Body of pancreas (tissue), 4 donors: ENCODE measurements around the gene SLC18A3. TPM values are rescaled to one million over a fixed set of nuclear protein-coding genes. Genes with fewer than 3 reads are reported as not detected.

Experiments used
- ATAC-seq: fragments of 150-250 bp; one replicate; pipeline ENCODE4 v1.9.1; 2016
- DNase-seq, 4 donors: peaks; one replicate each; pipeline ENCODE4 v3.0.0-alpha.2; 2019
- H3K27ac ChIP-seq, 4 donors: fragments of 200-600 bp; sonication (generic); 1 replicate in 3 of 4; 2 replicates in 1 of 4; pipeline versions ENCODE4 v1.5.1 to v1.6.1; 2016 to 2019; ENCODE audit warnings: mild to moderate bottlenecking in 1 of 4, mixed read lengths in 1 of 4, moderate library complexity in 1 of 4
- H3K27me3 ChIP-seq, 2 donors: fragments of 200-600 bp; sonication (generic); one replicate each; pipeline ENCODE4 v1.6.0; 2016; ENCODE audit warnings: mild to moderate bottlenecking in 1 of 2
- H3K36me3 ChIP-seq, 2 donors: fragments of 200-600 bp; sonication (generic); replicated peaks in 1 of 2; 2 replicates each; pipeline ENCODE4 v1.5.1; 2016; ENCODE audit warnings: low read depth in 2 of 2; ENCODE audit not compliant: insufficient read depth in 1 of 2
- H3K4me1 ChIP-seq: fragments of 200-600 bp; sonication (generic); one replicate; pipeline ENCODE4 v1.6.0; 2016
- H3K4me3 ChIP-seq, 2 donors: fragments of 200-600 bp; sonication (generic); 1 replicate in 1 of 2; 2 replicates in 1 of 2; pipeline ENCODE4 v1.5.1; 2016 to 2019
- H3K9me3 ChIP-seq, 3 donors: fragments of 200-600 bp; sonication (generic); 1 replicate in 2 of 3; 2 replicates in 1 of 3; pipeline ENCODE4 v1.5.1; 2016
- CTCF ChIP-seq, 7 experiments: fragments of 450-650 bp in 4 of 7; fragments of 200-600 bp in 3 of 7; sonication (generic) in 3 of 7; IDR thresholded peaks; one replicate each; pipeline ENCODE4 v1.5.1; 2016 to 2019; ENCODE audit warnings: antibody characterized with exemption in 7 of 7
- POLR2A ChIP-seq, 3 donors: fragments of 450-650 bp; IDR thresholded peaks; one replicate each; pipeline ENCODE4 v1.6.1; 2016; ENCODE audit warnings: antibody characterized with exemption in 3 of 3, mild to moderate bottlenecking in 2 of 3
- WGBS, 2 donors: methylation state at CpG; one replicate each; pipeline ENCODE4 v1.1.5; 2017; 5-methylcytosine and 5-hydroxymethylcytosine counted together
- intact Hi-C: fragments of 100-400 bp; cut with DNase I; formaldehyde crosslinking; loops from one replicate; pipeline ENCODE4 v1.15.1; 2023
- total RNA-seq, 2 donors: library from RNA; depleted of rRNA; stranded (reverse); fragments of >200 nt; gene quantifications; one replicate each; pipeline ENCODE4 v1.1.0, GENCODE V29; 2016

Gene SLC18A3
- not detected for total RNA-seq

- WGBS, 2 donors, result 0 to 1% methylated on average over 6 to 43 of the region's 43 CpGs
- Histone ChIP-seq H3K9me3 (no peaks in the 10 kb centered on the region), H3K27ac (no peak within 1 kb of the TSS), H3K36me3 (no peaks in the 10 kb centered on the region), H3K27me3 (peaks cover 0 to 48% of the 10 kb centered on the region in 2 donors), H3K4me3 (no peak within 1 kb of the TSS), H3K4me1 (peaks cover 37% of the 10 kb centered on the region)
- intact Hi-C loops, result no loop called here
- TF ChIP-seq POLR2A (IDR thresholded peaks at IDR 0.05), result no peak
- no peak for TF ChIP-seq CTCF (IDR thresholded peaks at IDR 0.05)
- DNase-seq, result no peak
- no peak for ATAC-seq
These were observed at the start of gene SLC18A3 for GRCh38 chr10:49610114-49610457. TSS of gene SLC18A3 (plus strand) at chr10:49610310. CDS start at chr10:49610741, 431 bp downstream.

GRCh38 chr10:49560526-49560925, 49.6 kb upstream of the SLC18A3 start:
- DNase-seq, result no peak
- TF ChIP-seq POLR2A (IDR thresholded peaks at IDR 0.05) (no peak), CTCF (IDR thresholded peaks at IDR 0.05) (no peak)
- no peak for ATAC-seq
- no peaks in the 10 kb centered on the region for H3K27me3 ChIP-seq
- no peaks in the 10 kb centered on the region for H3K9me3 ChIP-seq
- no peaks in the 10 kb centered on the region for H3K4me1 ChIP-seq
- WGBS, 2 donors, result 43 to 58% methylated on average over 2 of the region's 2 CpGs
- no peaks in the 10 kb centered on the region for H3K36me3 ChIP-seq
- intact Hi-C loops, result no loop called here
- H3K27ac ChIP-seq, result no peak overlapping the region
- no peak overlapping the region for H3K4me3 ChIP-seq

- 81 to 89% methylated on average over 1 of the region's 1 CpG for WGBS, 2 donors
- Histone ChIP-seq H3K27ac (no peak overlapping the region), H3K36me3 (no peaks in the 10 kb centered on the region), H3K9me3 (no peaks in the 10 kb centered on the region), H3K4me3 (no peak overlapping the region), H3K4me1 (no peaks in the 10 kb centered on the region), H3K27me3 (no peaks in the 10 kb centered on the region)
- no peak for DNase-seq
- ATAC-seq, result no peak
- intact Hi-C loops, result no loop called here
- TF ChIP-seq POLR2A (IDR thresholded peaks at IDR 0.05), result no peak
- no peak for TF ChIP-seq CTCF (IDR thresholded peaks at IDR 0.05)
These were observed 47.2 kb upstream of the SLC18A3 start for GRCh38 chr10:49562893-49563292.

- intact Hi-C loops, result no loop called here
- no peak overlapping the region for H3K4me3 ChIP-seq
- no peaks in the 10 kb centered on the region for H3K27me3 ChIP-seq
- H3K9me3 ChIP-seq, result no peaks in the 10 kb centered on the region
- ATAC-seq (no peak), DNase-seq (no peak)
- TF ChIP-seq POLR2A (IDR thresholded peaks at IDR 0.05), result no peak
- no peak for TF ChIP-seq CTCF (IDR thresholded peaks at IDR 0.05)
- 60 to 66% methylated on average over 4 of the region's 4 CpGs for WGBS, 2 donors
- H3K36me3 ChIP-seq, result no peaks in the 10 kb centered on the region
- H3K27ac ChIP-seq, result no peak overlapping the region
- no peaks in the 10 kb centered on the region for H3K4me1 ChIP-seq
These were observed 45.6 kb upstream of the SLC18A3 start for GRCh38 chr10:49564461-49565009.

- no peak for TF ChIP-seq CTCF (IDR thresholded peaks at IDR 0.05)
- no peak for TF ChIP-seq POLR2A (IDR thresholded peaks at IDR 0.05)
- Histone ChIP-seq H3K36me3 (no peaks in the 10 kb centered on the region), H3K27me3 (no peaks in the 10 kb centered on the region), H3K4me3 (no peak overlapping the region), H3K4me1 (no peaks in the 10 kb centered on the region), H3K9me3 (no peaks in the 10 kb centered on the region), H3K27ac (no peak overlapping the region)
- no peak for DNase-seq
- no peak for ATAC-seq
- 54 to 63% methylated on average over 1 of the region's 1 CpG for WGBS, 2 donors
- intact Hi-C loops, result no loop called here
These were observed 42.3 kb upstream of the SLC18A3 start for GRCh38 chr10:49567810-49568209.
